Activated naive CD8-positive, alpha-beta T cell treated with anti-CD3 and anti-CD28 coated beads, Interleukin-2, amount 50 U/mL, for 16 hours (primary cell): ENCODE measurements around the gene TANGO2.

Experiments
- DNase-seq: peaks from one replicate; pipeline ENCODE4 v3.0.0-alpha.2; 2020; ENCODE audit warnings: low read depth, low spot score

The TANGO2 gene

DNA sequence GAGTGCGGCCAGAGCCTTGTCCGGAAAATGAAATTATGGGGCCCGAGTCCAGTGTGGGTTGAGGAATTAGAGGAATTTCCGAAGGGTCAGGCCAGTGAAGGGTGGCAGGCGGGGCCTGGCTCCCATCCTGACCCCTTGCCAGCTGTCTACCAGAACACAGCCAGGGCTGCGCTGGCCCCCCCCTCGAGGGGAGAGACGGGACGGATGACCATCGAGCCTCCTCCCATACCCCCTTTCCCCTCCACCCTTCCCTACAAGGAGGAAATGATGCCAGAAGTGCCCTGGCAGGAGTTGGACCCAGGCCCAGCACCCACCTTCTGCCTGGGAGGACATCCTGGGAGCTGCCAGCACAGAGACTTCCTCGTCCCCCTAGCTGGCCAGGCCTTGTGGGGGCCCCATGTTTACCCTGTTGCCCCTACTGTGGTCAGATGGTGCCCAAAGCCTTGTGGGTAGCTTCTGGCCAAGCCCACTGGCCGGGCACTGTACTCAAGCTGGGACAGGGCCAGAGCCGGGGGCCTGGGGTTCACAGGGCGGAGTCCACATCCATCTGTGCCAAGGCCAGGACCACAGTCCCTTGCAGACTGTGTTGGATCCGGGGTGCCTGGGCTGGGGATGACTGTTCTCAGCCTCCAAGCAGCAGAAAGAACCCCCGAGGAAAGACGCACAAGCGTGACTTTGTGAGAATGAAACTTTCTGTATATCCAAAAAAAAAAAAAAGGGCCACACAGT, 25.1 kb upstream of the TANGO2 start:
- no peak for DNase-seq

DNA sequence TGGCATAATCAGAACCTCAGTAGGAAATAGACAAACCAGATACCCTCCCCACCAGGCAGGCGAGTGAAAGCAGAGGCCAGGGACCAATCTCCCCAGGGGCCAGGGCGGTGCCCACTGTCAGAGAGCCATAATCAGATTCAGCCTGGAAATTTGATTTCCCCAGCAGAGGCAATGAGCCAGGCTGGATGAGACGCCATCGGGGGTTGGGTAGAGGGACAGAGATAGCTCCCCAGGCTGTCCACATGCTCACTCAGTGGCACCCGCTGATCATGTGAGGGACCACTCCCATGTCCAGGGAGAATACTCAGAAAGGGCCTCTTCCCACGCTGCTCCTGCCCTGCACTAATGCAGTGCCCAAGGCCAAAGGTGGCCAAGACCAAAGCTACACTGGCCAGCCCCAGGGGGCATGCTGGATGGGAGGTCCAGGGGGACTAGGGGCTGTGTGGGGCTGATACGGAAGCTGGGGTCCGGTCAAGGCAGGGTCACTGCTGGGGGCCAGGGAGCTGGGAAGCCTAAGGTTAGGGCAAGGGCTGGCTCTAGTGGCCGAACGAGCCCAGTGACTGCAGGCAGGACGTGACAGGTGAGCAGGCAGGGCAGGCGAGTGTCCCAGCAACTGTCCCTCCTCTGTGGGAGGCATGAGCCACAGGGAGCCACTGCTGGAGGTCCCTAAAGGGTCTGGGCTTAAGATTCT, 24.1 kb upstream of the TANGO2 start:
- no peak for DNase-seq

DNA sequence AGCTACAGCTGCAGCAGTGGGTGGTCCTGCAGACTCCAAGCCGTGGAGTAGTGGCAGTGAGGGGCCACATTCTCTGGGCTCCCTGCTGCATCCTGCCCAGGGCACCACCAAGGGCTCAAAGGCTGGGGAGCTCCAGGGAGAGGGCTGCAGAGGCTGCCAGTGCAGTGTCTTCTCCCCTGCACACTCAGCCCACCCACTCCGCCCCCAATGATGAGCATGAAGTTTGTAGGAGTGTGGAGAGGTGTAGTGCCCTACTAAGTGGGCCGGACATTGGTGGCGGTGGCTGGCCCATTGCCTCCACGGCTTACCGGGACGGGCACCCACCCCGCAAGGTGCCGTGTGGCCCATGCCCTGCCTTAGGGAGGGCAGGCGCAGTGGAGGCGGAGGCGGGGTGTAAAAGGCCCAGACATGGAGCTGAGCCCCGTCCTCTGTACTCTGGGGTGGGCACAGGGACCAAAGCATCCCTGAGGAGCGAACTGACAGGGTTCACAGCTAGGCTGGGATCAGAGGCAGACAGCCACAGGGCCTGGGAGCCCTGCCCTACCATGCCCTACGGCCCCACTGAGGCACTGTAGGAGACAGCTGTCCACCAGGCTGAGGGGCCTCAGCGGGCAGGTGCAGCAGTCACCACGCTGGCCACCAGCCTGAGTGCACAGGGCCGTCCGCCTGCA, 23.2 kb upstream of the TANGO2 start:
- no peak for DNase-seq

DNA sequence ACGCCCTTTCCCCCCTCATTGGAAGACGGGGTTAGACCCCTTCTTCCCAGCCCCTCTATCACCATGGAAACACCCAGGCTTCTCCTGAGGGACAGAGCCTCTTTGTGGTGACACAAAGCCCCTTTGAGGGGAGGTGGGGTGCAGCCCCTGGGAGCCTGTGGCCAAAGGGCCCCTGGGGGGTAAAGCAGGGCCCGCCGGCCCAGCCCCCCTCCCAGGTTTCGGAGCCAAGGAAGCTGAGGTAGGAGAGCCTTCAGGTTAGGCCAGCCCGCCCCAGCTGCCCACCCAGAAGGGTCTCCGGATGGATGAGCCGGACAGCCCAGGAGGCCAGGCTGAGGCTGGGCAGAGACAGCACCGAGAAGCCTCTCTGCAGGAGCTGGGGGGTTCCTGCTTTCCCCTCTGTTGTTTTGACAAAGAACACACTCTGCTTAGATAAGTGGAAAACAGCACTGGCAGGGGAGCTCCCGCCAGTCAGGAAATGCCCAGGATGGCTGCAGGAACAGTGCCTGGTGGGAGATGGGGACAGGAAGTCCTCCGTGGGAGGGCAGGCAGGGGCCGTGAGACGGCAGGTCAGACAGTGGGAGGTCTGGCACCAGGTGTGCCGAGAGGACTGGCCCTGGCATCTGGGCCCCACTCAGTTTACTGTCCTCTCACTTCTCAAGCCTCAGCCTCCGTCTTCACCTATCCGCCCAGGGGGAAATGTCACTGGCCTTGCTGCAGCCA, 22.5 kb upstream of the TANGO2 start:
- no peak for DNase-seq

DNA sequence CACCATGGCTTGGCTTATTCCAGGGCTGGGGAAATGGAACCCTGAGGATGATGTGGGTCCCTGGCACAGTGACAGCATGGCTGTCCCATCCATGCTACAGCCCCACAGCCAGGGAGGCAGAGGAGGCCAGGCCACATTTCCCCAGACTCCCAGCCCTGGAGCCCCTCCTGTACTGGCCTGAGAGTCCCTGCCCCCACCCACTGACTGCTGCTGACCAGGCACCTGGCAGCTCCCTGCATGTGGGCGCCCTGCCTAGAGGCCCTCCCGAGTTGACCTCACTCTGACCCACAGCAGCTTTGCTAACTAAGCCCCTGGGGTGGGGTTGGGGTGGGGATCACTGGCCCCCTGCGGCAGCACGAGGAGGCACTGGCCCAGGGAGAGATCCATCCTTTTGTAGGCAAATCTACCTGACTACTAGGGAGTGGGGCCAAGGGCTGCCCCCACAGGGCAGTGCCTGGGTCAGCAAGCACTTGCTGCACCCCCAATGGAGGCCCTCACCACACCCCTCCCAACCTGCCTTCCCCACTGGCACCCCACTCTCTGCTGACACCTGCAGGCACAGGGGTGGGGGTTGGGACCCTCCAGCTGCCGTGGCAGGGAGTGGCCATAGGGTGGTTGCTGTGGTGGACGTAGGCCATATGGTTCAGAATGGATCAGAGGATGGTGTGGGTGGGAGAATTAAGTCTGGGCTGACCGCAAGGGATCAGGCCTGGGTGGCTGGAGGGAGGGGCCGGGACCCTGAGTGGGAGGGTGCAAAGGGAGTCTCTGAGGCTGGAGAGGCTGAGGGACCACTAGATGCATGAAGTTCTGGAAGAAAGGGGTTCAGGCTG, 21.7 kb upstream of the TANGO2 start:
- DNase-seq, result no peak

DNA sequence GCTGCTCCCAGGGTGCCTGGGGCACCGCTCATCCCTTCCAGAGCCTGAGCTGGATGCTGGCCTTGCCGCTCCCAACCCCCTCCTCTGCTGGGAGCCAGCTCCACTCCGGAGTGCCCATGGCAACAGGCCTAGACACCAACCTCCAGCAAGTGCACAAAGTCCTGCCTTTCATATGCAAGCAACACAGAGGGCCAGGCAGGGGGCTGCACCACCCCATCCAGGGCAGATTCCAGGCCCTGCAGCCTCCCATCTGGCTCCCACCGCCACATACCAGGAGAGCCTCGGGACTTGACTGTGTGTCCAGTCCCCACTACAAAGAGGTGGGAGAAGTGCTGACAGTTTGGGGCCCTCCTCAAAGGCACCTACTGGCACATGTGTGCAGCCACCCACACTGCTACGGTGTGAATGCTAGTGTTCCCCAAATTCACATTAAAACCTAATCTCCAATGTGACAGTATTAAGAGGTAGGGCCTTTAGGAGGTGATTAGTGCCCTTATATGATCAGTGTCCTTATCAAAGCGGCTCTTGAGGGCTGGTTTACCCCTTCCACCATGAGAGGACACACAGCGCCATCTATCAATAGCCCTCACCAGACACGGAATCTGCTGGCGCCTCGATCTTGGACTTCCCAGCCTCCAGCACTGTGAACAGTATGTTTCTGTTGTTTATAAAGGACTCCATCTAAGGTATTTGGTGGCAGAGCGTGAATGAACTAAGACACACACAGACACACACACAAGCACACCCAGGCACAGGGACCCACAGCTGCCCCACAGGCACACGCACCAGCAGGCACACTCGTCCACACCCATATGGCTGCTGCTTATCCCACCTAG, 20.4 kb upstream of the TANGO2 start:
- no peak for DNase-seq

DNA sequence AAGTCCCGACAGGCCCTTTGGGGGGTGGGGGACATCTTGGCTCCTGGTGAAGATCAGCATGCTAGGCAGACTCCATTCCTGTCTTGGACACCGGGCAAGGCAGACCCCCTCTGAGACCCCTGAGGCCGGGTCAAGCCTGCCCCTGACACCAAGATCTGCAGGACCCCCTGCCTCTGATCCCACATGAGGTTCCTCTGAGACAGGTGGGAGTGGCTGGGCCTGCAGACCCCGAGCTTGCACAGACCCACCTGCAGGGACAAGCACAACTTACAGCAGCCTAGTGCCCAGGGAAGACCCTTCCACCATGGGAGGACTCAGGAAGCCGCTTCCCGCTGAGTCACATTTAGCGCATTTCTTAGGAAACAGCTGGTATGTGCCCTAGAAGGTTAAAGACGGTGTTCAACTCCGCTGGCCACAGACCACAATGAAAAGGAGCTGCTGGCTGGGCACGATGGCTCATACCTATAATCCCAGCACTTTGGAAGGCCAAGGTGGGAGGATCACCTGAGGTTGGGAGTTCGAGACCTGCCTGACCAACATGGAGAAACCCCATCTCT, 19.8 kb upstream of the TANGO2 start:
- DNase-seq, result no peak

DNA sequence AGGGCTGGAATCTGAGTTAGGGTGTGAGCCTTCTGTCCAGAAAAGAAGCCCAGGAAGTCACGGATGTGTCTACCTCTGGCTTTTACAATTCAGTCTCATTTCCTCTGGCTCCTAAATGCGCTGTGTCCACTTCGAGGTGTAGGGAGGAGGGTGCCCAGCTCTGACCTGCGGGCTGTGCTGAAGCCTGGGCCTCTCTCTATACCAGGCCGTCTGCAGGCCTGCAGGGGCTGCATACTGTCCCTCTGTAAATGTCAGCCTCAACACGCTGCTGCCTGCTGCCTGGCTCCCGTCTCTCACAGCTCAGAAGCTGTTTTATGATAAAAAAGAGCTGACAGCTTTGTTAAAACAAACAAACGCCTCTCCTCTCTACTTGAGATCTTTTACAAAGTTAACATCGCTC, 18.8 kb upstream of the TANGO2 start:
- no peak for DNase-seq

DNA sequence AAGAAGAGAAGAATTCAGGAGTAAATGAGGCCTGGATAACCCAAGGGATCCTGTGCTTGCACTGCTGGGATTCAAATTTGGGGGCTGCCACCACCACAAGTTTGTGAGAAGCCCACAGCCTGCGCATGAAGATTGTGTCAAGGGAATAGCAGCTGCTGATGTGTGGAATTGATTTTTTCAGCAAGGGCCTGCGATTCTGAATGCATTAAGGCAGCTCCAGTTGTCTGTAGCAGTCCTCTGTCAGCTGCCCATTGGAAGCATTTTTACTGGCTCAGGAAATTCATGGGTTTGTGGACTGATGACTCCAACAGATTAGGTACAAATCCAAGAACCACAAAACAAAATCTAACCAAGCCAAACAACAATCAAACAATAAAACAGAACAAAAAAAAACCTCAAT, 18.3 kb upstream of the TANGO2 start:
- no peak for DNase-seq

DNA sequence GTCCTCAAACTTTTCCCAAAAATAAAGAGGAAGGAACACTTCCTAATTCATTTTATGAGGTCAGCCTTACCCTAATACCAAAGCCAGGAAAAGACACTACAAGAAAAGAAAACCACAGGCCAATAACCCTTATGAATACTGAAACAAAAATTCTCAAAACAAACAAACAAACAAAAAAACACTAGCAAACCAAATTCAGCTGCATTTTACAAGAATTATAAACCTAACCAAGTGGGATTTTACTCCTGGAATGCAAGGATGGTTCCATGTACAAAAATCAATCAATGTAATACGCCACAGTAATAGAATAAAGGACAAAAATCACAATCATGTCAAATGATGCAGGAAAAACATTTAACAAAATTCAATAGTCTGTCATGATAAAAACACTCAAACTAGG, 17.6 kb upstream of the TANGO2 start:
- DNase-seq, result no peak

DNA sequence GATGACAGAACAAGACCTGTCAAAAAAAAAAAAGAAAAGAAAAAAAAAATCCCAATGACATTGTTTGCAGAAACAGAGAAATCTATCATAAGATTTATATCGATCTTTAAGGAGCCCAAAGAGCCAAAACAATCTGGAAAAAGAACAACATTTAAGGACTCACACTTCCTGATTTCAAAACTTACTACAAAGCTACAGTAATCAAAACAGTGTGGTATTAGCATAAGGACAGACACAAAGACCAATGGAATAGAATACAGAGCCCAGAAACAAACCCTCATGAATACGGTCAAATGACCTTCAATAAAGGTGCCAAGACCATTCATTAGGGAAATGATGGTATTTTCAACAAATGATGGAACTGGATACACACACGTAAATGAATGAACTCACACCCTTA, 16.4 kb upstream of the TANGO2 start:
- DNase-seq, result no peak

DNA sequence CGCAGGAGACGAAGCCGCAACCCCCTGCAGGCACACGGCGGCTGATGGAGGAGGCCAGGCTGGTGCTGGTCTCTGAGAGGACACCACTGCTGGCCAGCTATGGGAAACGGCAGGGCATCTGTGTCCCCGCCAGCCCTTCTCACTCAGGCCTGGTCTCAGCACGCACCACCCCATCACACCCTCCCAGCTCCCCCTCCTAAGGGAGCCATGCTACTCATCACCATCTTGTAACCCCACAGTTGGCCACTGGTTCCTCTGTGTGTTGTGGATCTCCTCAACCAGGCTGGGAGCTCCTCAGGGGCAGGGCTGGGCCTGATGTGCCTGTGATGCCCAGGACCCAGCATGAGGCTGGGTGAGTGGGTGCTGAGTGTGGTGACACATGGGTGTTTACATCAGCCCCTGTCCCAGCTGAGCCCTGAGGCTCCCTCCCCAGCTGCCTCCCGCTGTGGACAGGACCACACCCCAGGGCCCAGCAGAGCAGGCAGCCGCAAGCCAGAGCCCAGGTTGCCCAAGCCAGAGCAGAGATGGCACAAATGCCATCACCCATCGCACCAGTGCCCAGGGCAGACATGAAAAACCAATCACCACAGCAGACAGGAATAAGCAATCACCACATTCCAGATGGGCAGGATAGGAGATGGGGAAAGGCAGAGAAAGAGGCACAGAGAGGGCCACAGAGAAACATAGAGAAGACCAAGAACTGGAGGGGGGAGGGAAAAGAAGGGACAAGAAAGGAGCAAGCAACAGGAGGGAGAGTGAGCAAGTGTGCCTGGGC, 12.5 kb upstream of the TANGO2 start:
- no peak for DNase-seq

DNA sequence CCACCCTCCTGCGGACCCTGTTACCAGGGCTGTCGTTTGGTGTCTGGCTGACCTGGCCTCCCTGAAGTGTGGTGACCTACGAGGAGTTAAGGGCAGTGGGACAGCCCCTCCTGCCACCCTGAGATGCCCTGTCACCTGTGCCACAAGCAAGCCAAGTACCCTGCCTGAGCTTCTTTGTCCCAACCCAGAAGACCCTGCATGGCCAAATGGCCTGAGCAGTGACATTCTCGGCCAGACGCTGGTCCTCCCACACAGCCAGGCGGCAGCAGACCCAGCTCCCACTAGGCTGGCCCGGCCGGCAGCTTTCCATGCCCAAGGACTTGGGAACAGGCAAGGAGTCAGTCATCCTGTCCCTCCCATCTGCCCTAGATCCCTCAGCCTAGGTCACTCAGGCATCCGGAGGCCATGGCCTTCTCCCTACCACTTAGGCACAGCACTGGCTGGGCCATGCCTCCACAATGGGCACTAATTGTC, 11.9 kb upstream of the TANGO2 start:
- no peak for DNase-seq

DNA sequence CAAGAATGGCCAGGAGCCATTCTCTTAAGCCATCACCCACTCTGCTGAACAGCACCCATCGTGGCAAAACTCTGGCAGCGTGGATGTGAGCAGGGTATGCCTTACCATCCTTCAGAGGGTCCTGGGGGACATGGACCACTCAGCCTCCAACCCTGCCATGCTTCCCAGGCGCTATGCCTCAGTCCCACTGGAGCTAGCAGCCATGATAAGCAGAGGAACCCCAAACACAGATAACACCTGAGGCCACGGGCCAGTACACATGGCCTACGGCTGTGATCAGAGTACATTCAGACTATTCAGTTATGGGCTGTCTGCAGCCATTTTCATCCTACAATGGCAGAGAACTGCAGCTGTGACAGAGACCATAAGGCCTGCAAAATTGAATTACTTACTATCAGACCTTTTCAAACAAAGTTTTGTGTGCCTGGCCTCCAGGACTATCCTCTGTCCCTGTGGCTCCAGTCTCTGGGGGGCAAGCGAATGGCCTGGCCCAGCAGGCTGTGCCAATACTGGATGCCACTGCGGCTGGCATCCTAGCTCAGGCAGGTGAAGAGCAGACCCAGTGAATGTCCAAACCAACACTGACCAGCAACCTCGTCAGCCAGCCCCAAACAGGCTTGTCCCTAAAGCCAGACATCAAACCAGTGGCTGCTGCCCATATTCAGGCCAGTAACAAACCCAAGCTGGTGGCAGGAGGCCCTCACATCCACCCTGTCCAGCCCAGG, 11.2 kb upstream of the TANGO2 start:
- DNase-seq, result no peak

DNA sequence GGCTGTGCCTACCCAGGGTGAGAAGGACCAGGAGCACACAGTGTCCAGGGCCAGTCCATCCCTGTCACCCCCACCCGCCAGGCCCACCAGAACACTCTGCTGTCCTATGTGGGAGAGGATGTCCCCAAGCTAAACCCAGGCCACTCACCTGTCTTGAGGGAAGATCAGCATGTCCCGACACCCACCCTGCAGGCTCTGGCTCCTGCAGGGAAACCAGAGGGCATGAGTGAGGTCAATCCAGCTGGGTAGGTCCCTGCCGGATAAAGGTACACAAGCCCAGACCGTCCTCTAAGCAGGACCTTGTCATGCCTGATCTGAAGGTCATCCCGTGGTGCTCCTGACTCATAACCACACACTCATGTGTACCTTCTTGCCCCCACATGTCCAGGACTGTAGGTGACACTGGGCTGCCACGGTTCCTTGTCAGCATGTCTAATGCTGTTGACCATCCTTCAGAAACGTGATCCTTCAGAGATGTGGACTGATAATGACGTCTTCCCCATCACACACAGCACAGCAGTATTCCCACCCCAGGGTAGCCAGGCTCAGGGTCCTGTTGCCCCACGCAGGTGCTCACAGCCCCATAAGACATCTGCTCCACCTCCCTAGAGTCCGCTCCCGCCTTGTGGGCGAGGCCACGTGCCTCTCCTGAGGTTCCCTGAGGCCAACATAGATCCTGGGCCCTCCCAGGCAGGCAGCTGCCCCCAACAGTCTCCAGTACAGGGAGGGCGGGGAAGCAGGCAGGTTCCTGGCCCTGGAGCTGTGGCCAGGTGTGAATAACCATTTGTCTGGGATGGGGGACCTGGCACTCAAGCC, 10.4 kb upstream of the TANGO2 start:
- no peak for DNase-seq

DNA sequence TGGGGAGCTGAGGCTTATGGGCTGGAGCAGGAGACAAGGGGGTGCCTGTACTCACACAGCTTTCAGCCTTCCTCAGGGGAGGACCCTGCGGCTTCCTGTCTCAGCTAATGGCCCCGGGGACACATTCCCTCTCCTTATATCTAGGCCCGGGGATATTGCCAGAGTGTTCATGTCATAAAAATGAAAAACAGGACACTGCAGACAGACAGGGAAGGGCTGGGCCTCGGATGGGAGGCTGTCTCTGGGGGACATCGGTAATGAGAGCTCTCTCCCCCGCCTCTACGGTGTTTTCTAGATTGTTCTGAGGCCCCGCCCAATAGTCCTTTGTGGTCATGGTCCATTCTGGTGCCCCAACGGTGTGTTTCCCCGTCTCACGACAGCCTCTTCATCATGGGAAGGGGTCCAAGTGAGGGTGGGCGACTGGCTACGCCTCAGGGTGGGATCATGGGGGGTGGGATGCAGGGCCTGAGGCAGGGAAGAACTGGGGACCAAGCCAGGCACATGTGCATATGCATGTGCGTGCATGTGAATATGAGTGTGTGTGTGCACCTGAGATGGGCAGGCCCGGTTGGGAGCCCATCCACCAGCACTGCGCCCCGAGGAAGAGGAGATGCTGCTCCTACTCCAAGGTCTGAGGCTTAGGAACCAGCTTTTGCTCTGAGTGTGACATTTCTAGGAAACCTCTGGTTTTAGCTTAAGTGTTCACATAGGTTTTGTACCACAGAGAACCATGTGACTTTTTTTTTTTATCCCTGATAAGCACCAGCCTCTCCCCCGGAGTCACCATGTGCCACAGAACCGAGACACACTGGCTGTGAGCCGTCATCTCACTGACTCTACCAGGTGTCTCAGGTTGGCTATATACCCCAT, 9.6 kb upstream of the TANGO2 start:
- DNase-seq, result no peak
